A673 (cell line): ENCODE measurements around the gene NUMB. TPM values are rescaled to one million over a fixed set of nuclear protein-coding genes. Genes with fewer than 3 reads are reported as not detected.

Experiments
- BruUV-seq: library from RNA; stranded (reverse); fragments of 400-500 nt; replicated peaks from 2 replicates; lab custom pipeline; 2021; lab: Mats Ljungman, UMichigan
- CTCF ChIA-PET: fragments of 300-600 bp; sonication (Branson Sonifier 250); formaldehyde crosslinking; loops from one replicate; lab custom pipeline; 2022; ENCODE audit warnings: antibody characterized with exemption; lab: Charles Lee
- POLR2A ChIA-PET: fragments of 300-600 bp; sonication (Branson Sonifier 250); formaldehyde crosslinking; loops from one replicate; lab custom pipeline; 2022; ENCODE audit warnings: antibody characterized with exemption; ENCODE audit not compliant: low non-redundant PET; lab: Charles Lee
- DNase-seq: peaks from one replicate; pipeline ENCODE4 v3.0.0-alpha.2; 2015; ENCODE audit warnings: low spot score
- H3K27ac ChIP-seq: fragments of 200-600 bp; sonication (generic); 2 replicates; pipeline ENCODE4 v1.5.1; 2016; ENCODE audit warnings: mixed run types, low read depth, mild to moderate bottlenecking, mixed read lengths, antibody characterized with exemption, low read length; ENCODE audit not compliant: poor library complexity, severe bottlenecking
- H3K27me3 ChIP-seq: fragments of 200-600 bp; sonication (generic); replicated peaks from 2 replicates; pipeline ENCODE4 v1.6.1; 2017; ENCODE audit warnings: mixed run types, low read depth, mild to moderate bottlenecking, mixed read lengths, antibody characterized with exemption, low read length; ENCODE audit not compliant: insufficient read depth, poor library complexity
- H3K36me3 ChIP-seq: fragments of 200-600 bp; sonication (generic); 2 replicates; pipeline ENCODE4 v1.6.1; 2016; ENCODE audit warnings: mixed run types, mild to moderate bottlenecking, mixed read lengths, antibody characterized with exemption, low read length; ENCODE audit not compliant: insufficient read depth, poor library complexity, severe bottlenecking
- H3K4me1 ChIP-seq: fragments of 200-600 bp; sonication (generic); 2 replicates; pipeline ENCODE4 v1.6.1; 2017; ENCODE audit warnings: mixed run types, mild to moderate bottlenecking, mixed read lengths, antibody characterized with exemption, low read length; ENCODE audit not compliant: insufficient read depth, poor library complexity, severe bottlenecking
- H3K4me3 ChIP-seq: fragments of 200-600 bp; sonication (generic); 2 replicates; pipeline ENCODE4 v1.5.1; 2016; ENCODE audit warnings: low read depth, mixed run types, mild to moderate bottlenecking, mixed read lengths, low read length; ENCODE audit not compliant: poor library complexity, severe bottlenecking
- H3K9me3 ChIP-seq: fragments of 200-600 bp; sonication (generic); 2 replicates; pipeline ENCODE4 v1.6.1; 2016; ENCODE audit warnings: mixed run types, low read depth, mild to moderate bottlenecking, mixed read lengths, antibody characterized with exemption, low read length; ENCODE audit not compliant: poor library complexity, severe bottlenecking
- CTCF ChIP-seq: fragments of 300-800, 200-600 bp; sonication (generic); conservative IDR thresholded peaks from 2 replicates; pipeline ENCODE4 v1.5.1; 2017; ENCODE audit warnings: low read depth, mild to moderate bottlenecking, antibody characterized with exemption, low read length, moderate library complexity, mixed read lengths
- EZH2 ChIP-seq: fragments of 200-600 bp; sonication (generic); IDR thresholded peaks from 2 replicates; pipeline ENCODE4 v1.6.1; 2017; ENCODE audit warnings: borderline replicate concordance, low read depth, mild to moderate bottlenecking, mixed read lengths, antibody characterized with exemption, low read length; ENCODE audit not compliant: poor library complexity, severe bottlenecking
- intact Hi-C: fragments of 100-400 bp; cut with micrococcal nuclease; formaldehyde crosslinking; loops from one replicate; pipeline ENCODE4 v1.10.0; 2022; ENCODE audit not compliant: unreplicated experiment
- total RNA-seq: library from RNA; stranded (reverse); gene quantifications from 2 replicates; pipeline ENCODE4 v1.2.3, GENCODE V29; 2021

NUMB gene
- total RNA-seq, 1 experiment from 2014 or later, result 46.3 TPM

DNA sequence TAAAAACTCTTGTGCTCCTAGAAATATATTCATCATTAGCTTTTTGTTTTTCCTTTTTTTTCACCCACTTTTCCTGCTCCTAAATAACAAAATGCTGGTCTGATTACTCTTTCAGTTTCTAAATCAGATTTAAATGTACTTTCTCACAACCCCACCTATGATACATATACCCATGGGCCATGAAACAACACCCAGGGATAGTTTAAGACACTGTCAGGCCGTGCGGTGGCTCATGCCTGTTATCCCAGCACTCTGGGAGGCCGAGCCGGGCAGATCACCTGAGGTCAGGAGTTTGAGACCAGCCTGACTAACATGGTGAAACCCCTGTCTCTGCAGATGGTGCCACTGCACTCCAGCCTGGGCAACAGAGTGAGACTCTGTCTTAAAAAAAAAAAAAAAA, 1.6 kb upstream of the NUMB start:
- Histone ChIP-seq H3K27me3 (no peaks in the 10 kb centered on the region), H3K4me1 (peaks cover 54% of the 10 kb centered on the region), H3K27ac (no peak overlapping the region), H3K4me3 (no peak overlapping the region), H3K9me3 (no peaks in the 10 kb centered on the region), H3K36me3 (no peaks in the 10 kb centered on the region)
- POLR2A ChIA-PET, result no interaction called here
- DNase-seq, result no peak
- no TSS peak for BruUV-seq
- TF ChIP-seq EZH2, result no peak
- no peak for TF ChIP-seq CTCF
- CTCF ChIA-PET, result no interaction called here
- intact Hi-C loops, result no loop called here

- no peaks in the 10 kb centered on the region for H3K9me3 ChIP-seq
- no TSS peak for BruUV-seq
- peak overlapping the region; percentile 87 for H3K4me3 ChIP-seq
- TF ChIP-seq EZH2 (no peak), CTCF (no peak)
- ChIA-PET POLR2A (interaction anchor here (0.6 kb wide), 1 partner anchor 430 kb away, joined by 5 read pairs; no protein-coding TSS in a partner anchor), CTCF (interaction anchor here (1.1 kb wide), 1 partner anchor 14 kb away, joined by 4 read pairs; no protein-coding TSS in a partner anchor)
- peak overlapping the region; percentile 84 for H3K27ac ChIP-seq
- H3K36me3 ChIP-seq, result no peaks in the 10 kb centered on the region
- DNase-seq, result no peak
- H3K27me3 ChIP-seq, result no peaks in the 10 kb centered on the region
- intact Hi-C loops, result no loop called here
- peaks cover 62% of the 10 kb centered on the region for H3K4me1 ChIP-seq
Observed at GRCh38 chr14:73457924-73458182, 493 bp downstream of the NUMB start.

DNA sequence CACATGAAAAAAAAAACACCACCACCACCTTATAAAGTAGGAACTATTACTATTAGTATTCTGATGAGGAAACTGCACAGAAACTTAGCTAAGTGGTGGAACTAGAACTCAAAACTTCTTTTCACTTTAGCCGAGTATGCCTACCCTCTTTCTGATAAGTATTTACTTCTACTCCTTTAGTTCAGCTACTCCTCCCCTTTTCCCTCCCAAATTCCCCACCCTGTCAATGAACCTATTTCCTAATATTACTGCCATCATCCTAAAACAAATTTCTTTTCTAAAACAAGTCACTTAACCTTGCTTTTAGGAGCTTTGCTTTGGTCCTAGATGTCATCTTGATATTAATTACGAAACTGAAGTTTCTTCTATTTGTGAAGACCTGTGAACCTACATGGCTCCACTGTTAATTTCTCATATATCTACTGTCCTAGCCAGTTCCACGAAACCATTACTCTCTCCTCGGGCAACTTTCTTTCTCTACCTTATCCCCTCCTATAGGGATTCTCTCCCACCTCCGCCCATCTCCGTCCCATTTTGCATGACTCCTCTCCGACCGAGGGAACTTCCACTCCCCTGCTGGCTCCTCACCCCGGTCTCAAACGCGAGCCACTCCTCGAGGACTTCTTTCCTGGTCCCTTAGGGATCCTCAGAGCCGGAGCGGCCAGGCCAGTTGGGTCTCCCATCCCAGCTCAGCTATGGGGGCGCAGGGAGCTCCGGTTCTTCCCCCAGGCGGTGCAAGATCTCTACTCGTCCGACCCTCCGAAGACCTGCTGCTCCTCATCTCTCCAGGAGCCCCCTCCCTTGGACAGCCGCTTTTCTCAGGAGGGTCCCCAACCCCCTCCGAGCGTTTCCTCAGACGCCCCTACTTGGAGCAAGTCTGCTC, 1.1 kb downstream of the NUMB start:
- Histone ChIP-seq H3K27me3 (no peaks in the 10 kb centered on the region), H3K36me3 (no peaks in the 10 kb centered on the region), H3K9me3 (no peaks in the 10 kb centered on the region), H3K4me1 (peaks cover 60% of the 10 kb centered on the region), H3K4me3 (peak overlapping the region; percentile 87), H3K27ac (peak overlapping the region; percentile 84)
- intact Hi-C loops, result no loop called here
- CTCF ChIA-PET, result no interaction called here
- peak; percentile 37 for DNase-seq
- TF ChIP-seq CTCF (no peak), EZH2 (no peak)
- POLR2A ChIA-PET, result interaction anchor here (0.6 to 0.7 kb wide), 2 partner anchors 429 to 471 kb away, joined by 3 to 5 read pairs; no protein-coding TSS in a partner anchor
- no TSS peak for BruUV-seq
